Testis (tissue), 2 donors: Measurements from ENCODE around the gene PTPRN2.

Experiments
- CTCF ChIP-seq, 3 experiments: fragments of 450-650 bp in 2 of 3; fragments of 200-600 bp in 1 of 3; sonication (generic) in 1 of 3; IDR thresholded peaks; one replicate each; pipeline ENCODE4 v1.5.1; 2016 to 2019; ENCODE audit warnings: antibody characterized with exemption in 3 of 3, mild to moderate bottlenecking in 2 of 3, moderate library complexity in 1 of 3
- POLR2A ChIP-seq: fragments of 450-650 bp; IDR thresholded peaks from one replicate; pipeline ENCODE4 v1.6.1; 2017; ENCODE audit warnings: antibody characterized with exemption, mild to moderate bottlenecking, moderate library complexity

- no peak for TF ChIP-seq POLR2A
- no peak for TF ChIP-seq CTCF (IDR thresholded peaks at IDR 0.05)
Observed at GRCh38 chr7:158006841-158007696, 580.6 kb downstream of the PTPRN2 start.
